Upper lobe of left lung (tissue), 4 donors: ENCODE results near the gene C2CD2L.

Source experiments
- EP300 ChIP-seq, 4 donors: sonication (generic); formaldehyde crosslinking; IDR thresholded peaks; one replicate each; pipeline ENCODE4 v1.5.1; 2017; ENCODE audit warnings: antibody characterized with exemption in 4 of 4, control low read depth in 2 of 4
- POLR2A ChIP-seq, 4 donors: fragments of 450-650 bp; IDR thresholded peaks; one replicate each; pipeline ENCODE4 v1.5.1; 2016 to 2017; ENCODE audit warnings: antibody characterized with exemption in 4 of 4, mild to moderate bottlenecking in 2 of 4
- POLR2AphosphoS5 ChIP-seq, 2 donors: sonication (generic); formaldehyde crosslinking; IDR thresholded peaks; one replicate each; pipeline ENCODE4 v1.5.1; 2017; ENCODE audit warnings: antibody characterized with exemption in 2 of 2
- TF ChIP-seq, protein P1 (sequence below), 6 experiments: fragments of 450-650 bp in 4 of 6; fragments of 200-600 bp in 2 of 6; sonication (generic) in 2 of 6; IDR thresholded peaks; one replicate each; pipeline ENCODE4 v1.5.1; 2016 to 2019; ENCODE audit warnings: antibody characterized with exemption in 6 of 6

DNA sequence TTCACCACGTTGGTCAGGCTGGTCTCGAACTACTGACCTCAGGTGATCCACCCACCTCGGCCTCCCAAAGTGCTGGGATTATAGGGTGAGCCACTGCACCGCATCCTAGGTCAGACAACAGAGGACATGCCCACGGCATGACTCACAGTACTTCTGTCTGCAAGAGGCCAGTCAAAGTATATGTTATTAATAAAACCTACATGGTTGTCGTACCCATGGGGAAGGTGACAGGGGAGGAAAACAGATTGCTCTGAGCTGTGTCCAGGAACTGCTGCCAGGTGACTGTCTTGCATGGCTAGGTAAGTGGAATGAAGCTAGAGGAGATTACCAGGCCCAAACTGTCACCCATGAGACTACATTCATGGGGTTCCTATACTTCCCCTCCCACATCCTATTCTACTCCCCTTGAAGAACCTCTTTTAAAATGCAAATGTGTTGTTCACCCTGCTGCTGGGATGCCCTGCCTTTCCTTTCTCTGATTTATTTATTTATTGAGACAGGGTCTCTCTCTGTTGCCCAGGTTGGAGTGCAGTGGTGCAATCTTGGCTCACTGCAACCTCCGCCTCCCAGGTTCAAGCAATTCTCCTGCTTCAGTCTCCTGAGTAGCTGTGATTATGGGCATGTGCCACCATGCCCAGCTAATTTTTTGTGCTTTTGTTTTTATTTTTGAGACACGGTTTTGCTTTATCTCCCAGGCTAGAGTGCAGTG is 59.4 kb downstream of the C2CD2L start:
- TF ChIP-seq POLR2A (IDR thresholded peaks at IDR 0.05) (no peak), EP300 (IDR thresholded peaks at IDR 0.05) (no peak), POLR2AphosphoS5 (IDR thresholded peaks at IDR 0.05) (no peak)
- TF ChIP-seq, protein P1, sequence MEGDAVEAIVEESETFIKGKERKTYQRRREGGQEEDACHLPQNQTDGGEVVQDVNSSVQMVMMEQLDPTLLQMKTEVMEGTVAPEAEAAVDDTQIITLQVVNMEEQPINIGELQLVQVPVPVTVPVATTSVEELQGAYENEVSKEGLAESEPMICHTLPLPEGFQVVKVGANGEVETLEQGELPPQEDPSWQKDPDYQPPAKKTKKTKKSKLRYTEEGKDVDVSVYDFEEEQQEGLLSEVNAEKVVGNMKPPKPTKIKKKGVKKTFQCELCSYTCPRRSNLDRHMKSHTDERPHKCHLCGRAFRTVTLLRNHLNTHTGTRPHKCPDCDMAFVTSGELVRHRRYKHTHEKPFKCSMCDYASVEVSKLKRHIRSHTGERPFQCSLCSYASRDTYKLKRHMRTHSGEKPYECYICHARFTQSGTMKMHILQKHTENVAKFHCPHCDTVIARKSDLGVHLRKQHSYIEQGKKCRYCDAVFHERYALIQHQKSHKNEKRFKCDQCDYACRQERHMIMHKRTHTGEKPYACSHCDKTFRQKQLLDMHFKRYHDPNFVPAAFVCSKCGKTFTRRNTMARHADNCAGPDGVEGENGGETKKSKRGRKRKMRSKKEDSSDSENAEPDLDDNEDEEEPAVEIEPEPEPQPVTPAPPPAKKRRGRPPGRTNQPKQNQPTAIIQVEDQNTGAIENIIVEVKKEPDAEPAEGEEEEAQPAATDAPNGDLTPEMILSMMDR (IDR thresholded peaks at IDR 0.05) = no peak
